Calu3 (cell line): ENCODE measurements around the gene ZNF18. TPM values are rescaled to one million over a fixed set of nuclear protein-coding genes. Genes with fewer than 3 reads are reported as not detected.
"Not testable (repeated sequence)": the region's sequence is repeated elsewhere in the genome, so short reads cannot be mapped to it uniquely, and the experiment has no call there.

Experiments used
- BruUV-seq: library from RNA; stranded (reverse); fragments of 400-500 nt; replicated peaks from 2 replicates; lab custom pipeline; 2021; lab: Mats Ljungman, UMichigan
- CTCF ChIA-PET: fragments of 300-600 bp; sonication (Branson Sonifier 250); formaldehyde crosslinking; loops from one replicate; lab custom pipeline; 2022; ENCODE audit warnings: antibody characterized with exemption; lab: Charles Lee
- DNase-seq: peaks from one replicate; pipeline ENCODE4 v3.0.0; 2022
- H3K27ac Mint-ChIP-seq: one replicate; pipeline ENCODE4 v1.8.0; 2022; ENCODE audit warnings: mixed read lengths; ENCODE audit not compliant: unreplicated experiment
- H3K27me3 Mint-ChIP-seq: one replicate; pipeline ENCODE4 v1.8.0; 2022; ENCODE audit warnings: mixed read lengths; ENCODE audit not compliant: unreplicated experiment
- H3K36me3 Mint-ChIP-seq: one replicate; pipeline ENCODE4 v1.8.0; 2022; ENCODE audit warnings: mild to moderate bottlenecking, moderate library complexity, mixed read lengths; ENCODE audit not compliant: insufficient read depth, unreplicated experiment
- H3K4me1 Mint-ChIP-seq: one replicate; pipeline ENCODE4 v1.8.0; 2022; ENCODE audit warnings: mild to moderate bottlenecking, low read depth, mixed read lengths; ENCODE audit not compliant: unreplicated experiment
- H3K4me3 Mint-ChIP-seq: one replicate; pipeline ENCODE4 v1.8.0; 2022; ENCODE audit warnings: mild to moderate bottlenecking, low read depth, moderate library complexity, mixed read lengths; ENCODE audit not compliant: unreplicated experiment
- H3K9me3 Mint-ChIP-seq: one replicate; pipeline ENCODE4 v1.8.0; 2022; ENCODE audit warnings: low read depth, mixed read lengths; ENCODE audit not compliant: unreplicated experiment
- intact Hi-C: fragments of 100-400 bp; cut with micrococcal nuclease; formaldehyde crosslinking; loops from one replicate; pipeline ENCODE4 v1.10.0; 2022; ENCODE audit not compliant: unreplicated experiment
- total RNA-seq: library from RNA; stranded (reverse); gene quantifications from 2 replicates; pipeline ENCODE4 v1.2.3, GENCODE V29; 2022
- TF ChIP-seq, protein P1 (sequence below): fragments of 200-600 bp; IDR thresholded peaks from one replicate; pipeline ENCODE4 v1.8.0; 2022; ENCODE audit warnings: antibody characterized with exemption; ENCODE audit not compliant: unreplicated experiment

The ZNF18 gene
- total RNA-seq, 1 experiment from 2014 or later = 4.2 TPM

GRCh38 chr17:11952610-11953009 lies 44.7 kb downstream of the ZNF18 start:
- no peaks in the 10 kb centered on the region for H3K27me3 Mint-ChIP-seq
- H3K36me3 Mint-ChIP-seq = no peaks in the 10 kb centered on the region
- BruUV-seq = no TSS peak
- no peak for DNase-seq
- no peak overlapping the region for H3K4me3 Mint-ChIP-seq
- intact Hi-C loops = no loop called here
- no peak overlapping the region for H3K27ac Mint-ChIP-seq
- H3K9me3 Mint-ChIP-seq = no peaks in the 10 kb centered on the region
- TF ChIP-seq, protein P1, sequence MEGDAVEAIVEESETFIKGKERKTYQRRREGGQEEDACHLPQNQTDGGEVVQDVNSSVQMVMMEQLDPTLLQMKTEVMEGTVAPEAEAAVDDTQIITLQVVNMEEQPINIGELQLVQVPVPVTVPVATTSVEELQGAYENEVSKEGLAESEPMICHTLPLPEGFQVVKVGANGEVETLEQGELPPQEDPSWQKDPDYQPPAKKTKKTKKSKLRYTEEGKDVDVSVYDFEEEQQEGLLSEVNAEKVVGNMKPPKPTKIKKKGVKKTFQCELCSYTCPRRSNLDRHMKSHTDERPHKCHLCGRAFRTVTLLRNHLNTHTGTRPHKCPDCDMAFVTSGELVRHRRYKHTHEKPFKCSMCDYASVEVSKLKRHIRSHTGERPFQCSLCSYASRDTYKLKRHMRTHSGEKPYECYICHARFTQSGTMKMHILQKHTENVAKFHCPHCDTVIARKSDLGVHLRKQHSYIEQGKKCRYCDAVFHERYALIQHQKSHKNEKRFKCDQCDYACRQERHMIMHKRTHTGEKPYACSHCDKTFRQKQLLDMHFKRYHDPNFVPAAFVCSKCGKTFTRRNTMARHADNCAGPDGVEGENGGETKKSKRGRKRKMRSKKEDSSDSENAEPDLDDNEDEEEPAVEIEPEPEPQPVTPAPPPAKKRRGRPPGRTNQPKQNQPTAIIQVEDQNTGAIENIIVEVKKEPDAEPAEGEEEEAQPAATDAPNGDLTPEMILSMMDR = no peak
- no peaks in the 10 kb centered on the region for H3K4me1 Mint-ChIP-seq
- CTCF ChIA-PET = no interaction called here

- Mint-ChIP-seq H3K4me1 (no peaks in the 10 kb centered on the region), H3K9me3 (no peaks in the 10 kb centered on the region), H3K4me3 (no peak overlapping the region), H3K36me3 (no peaks in the 10 kb centered on the region), H3K27me3 (no peaks in the 10 kb centered on the region), H3K27ac (no peak overlapping the region)
- BruUV-seq = no TSS peak
- CTCF ChIA-PET = no interaction called here
- TF ChIP-seq, protein P1 = no peak
- DNase-seq = no peak
- intact Hi-C loops = no loop called here
Measured at GRCh38 chr17:11950771-11951519, 46.3 kb downstream of the ZNF18 start.

DNA sequence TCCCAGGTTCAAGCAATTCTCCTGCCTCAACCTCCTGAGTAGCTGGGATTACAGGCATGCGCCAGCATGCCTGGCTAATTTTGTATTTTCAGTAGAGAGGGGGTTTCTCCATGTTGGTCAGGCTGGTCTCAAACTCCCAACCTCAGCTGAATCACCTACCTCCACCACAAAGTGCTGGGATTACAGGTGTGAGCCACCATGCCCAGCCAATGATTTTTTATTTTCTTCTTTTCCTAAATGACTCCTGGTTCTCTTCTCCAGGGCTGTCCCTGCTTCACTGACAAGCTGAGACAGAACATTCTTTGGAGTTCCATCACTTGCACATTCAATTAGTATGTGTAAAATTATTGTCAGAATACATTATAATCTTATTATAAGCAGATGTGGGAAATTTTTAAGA lies 47.7 kb downstream of the ZNF18 start:
- DNase-seq, H3K27me3 Mint-ChIP-seq, H3K27ac Mint-ChIP-seq, H3K4me1 Mint-ChIP-seq, BruUV-seq, CTCF ChIA-PET, H3K4me3 Mint-ChIP-seq, H3K9me3 Mint-ChIP-seq, H3K36me3 Mint-ChIP-seq, intact Hi-C loops: not testable (repeated sequence)

DNA sequence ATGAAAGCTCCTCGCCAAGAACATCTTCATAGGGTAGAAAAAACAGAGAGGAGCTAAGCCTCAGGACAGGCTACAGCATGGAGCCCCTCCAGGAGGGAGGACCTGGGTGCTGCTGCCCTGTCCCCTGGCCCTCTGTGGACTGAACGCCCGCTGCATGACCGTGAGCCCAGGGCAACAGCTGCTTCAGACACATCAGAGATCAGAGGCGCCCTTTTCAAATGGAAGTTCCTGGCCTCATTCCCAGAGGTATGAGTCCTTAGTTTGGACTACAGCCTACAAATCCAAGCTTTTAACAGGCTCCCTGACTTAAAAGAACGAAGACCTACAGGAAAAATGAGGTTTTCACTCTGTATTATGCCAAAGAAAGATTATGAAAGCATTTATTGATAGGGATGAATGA lies 48.5 kb downstream of the ZNF18 start:
- Mint-ChIP-seq H3K36me3 (no peaks in the 10 kb centered on the region), H3K27ac (no peak overlapping the region), H3K4me3 (no peak overlapping the region), H3K4me1 (no peaks in the 10 kb centered on the region), H3K27me3 (no peaks in the 10 kb centered on the region), H3K9me3 (no peaks in the 10 kb centered on the region)
- CTCF ChIA-PET = no interaction called here
- no peak for DNase-seq
- intact Hi-C loops = no loop called here
- no TSS peak for BruUV-seq
- TF ChIP-seq, protein P1 = no peak

DNA sequence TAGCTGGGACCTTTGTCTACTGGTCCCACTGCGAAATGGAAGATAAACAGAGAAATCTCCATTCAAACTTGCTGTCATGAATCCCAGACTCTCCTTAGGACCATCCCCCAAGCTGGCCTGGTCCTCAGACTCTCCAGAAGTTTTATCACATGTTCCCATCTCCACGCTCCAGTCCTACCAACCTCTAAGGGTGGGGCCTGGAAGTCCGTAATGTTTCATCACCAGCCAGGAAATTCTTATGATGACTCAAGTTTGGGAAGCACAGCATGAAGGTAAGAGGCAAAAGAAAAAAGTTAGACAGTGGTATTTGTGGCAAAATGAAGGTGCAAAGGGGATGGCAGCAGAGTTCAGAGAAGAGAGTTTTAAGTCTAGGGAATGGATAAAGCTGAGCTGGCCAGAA lies 52.7 kb downstream of the ZNF18 start:
- DNase-seq = no peak
- H3K27me3 Mint-ChIP-seq = no peaks in the 10 kb centered on the region
- intact Hi-C loops = no loop called here
- TF ChIP-seq, protein P1 = no peak
- H3K9me3 Mint-ChIP-seq = no peaks in the 10 kb centered on the region
- no peaks in the 10 kb centered on the region for H3K4me1 Mint-ChIP-seq
- no TSS peak for BruUV-seq
- CTCF ChIA-PET = no interaction called here
- H3K27ac Mint-ChIP-seq = no peak overlapping the region
- H3K4me3 Mint-ChIP-seq = no peak overlapping the region
- no peaks in the 10 kb centered on the region for H3K36me3 Mint-ChIP-seq
